ENCODE measurements around the gene AK3.
A peak's percentile ranks its signal among the peaks of the same experiment; 100 is the strongest.

Gene AK3

GRCh38 chr9:4740638-4741364 is at the start of gene AK3:
Gene AK3 (minus strand): TSS chr9:4741202. CDS start chr9:4741087, 115 bp downstream.
- H3K79me2 ChIP-seq (ENCODE audit: insufficient read depth, low read depth), result peaks cover 42% of the 10 kb centered on the region
- peak within 1 kb of the TSS; percentile 93 for H2AFZ ChIP-seq (ENCODE audit: low read depth)
- H3K4me2 ChIP-seq, result peak within 1 kb of the TSS; percentile 82
- H3K36me3 ChIP-seq (ENCODE audit: insufficient read depth), result no peaks in the 10 kb centered on the region
- peak within 1 kb of the TSS; percentile 75 for H3K27ac ChIP-seq
- no peak for TF ChIP-seq CTCF (conservative IDR thresholded peaks at IDR 0.05; ENCODE audit: low read depth, low read length)
- no peak within 1 kb of the TSS for H3K4me3 ChIP-seq (IDR thresholded peaks at IDR 0.05; ENCODE audit: insufficient read depth, low read depth, low read length)
- H3K4me1 ChIP-seq (ENCODE audit: low read depth, poor library complexity, severe bottlenecking), result peaks cover 15% of the 10 kb centered on the region
- peak within 1 kb of the TSS; percentile 93 for H3K9ac ChIP-seq
- H4K20me1 ChIP-seq (ENCODE audit: insufficient read depth), result no peaks in the 10 kb centered on the region
- H3K27me3 ChIP-seq (ENCODE audit: insufficient read depth, low read depth), result no peaks in the 10 kb centered on the region

DNA sequence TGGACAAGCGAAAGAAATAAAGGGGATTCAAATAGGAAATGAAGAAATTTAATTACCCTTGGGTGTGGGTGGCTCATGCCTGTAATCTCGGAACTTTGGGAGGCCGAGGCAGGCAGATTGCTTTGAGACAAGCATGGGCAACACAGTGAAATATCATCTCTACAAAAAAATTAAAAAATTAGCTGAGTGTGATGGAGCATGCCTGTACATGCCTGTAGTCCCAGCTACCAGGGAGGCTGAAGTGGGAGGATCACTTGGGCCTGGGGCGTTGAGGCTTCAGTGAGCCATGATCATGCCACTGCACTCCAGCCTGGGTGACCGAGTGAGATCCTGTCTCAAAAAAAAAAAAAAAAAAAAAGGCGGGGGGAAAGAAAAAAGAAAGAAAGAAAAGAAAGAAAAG is 47.7 kb upstream of the AK3 start:
- no peaks in the 10 kb centered on the region for H3K36me3 ChIP-seq (ENCODE audit: insufficient read depth)
- no peak overlapping the region for H3K27ac ChIP-seq

DNA sequence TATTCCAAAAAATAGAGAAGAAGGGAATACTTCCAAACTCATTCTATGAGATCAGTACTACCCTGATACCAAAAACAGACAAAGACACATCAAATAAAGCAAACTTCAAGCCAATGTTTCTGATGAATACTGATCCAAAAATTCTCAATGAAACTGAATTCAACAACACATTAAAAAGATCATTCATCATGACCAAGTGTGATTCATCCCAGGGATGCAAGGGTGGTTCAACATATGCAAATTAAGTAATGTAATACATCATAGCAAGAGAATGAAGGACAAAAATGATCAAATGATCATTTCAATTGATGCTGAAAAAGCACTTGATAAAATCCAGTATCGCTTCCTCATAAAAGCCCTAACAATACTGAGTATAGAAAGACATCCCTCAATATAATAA is 46.9 kb upstream of the AK3 start:
- no peak overlapping the region for H3K4me3 ChIP-seq (IDR thresholded peaks at IDR 0.05; ENCODE audit: insufficient read depth, low read depth, low read length)
- no peak overlapping the region for H2AFZ ChIP-seq (ENCODE audit: low read depth)
- no peaks in the 10 kb centered on the region for H4K20me1 ChIP-seq (ENCODE audit: insufficient read depth)
- H3K9ac ChIP-seq, result no peak overlapping the region
- H3K4me1 ChIP-seq (ENCODE audit: low read depth, poor library complexity, severe bottlenecking), result no peaks in the 10 kb centered on the region
- no peaks in the 10 kb centered on the region for H3K79me2 ChIP-seq (ENCODE audit: insufficient read depth, low read depth)
- no peaks in the 10 kb centered on the region for H3K36me3 ChIP-seq (ENCODE audit: insufficient read depth)
- no peak overlapping the region for H3K4me2 ChIP-seq
- TF ChIP-seq CTCF (conservative IDR thresholded peaks at IDR 0.05; ENCODE audit: low read depth, low read length), result no peak
- H3K27me3 ChIP-seq (ENCODE audit: insufficient read depth, low read depth), result no peaks in the 10 kb centered on the region
- H3K27ac ChIP-seq, result no peak overlapping the region

More for the DNA sequence above, 47.7 kb upstream of the AK3 start:
- no peak for TF ChIP-seq CTCF (conservative IDR thresholded peaks at IDR 0.05; ENCODE audit: low read depth, low read length)
- peaks cover 8% of the 10 kb centered on the region for H3K79me2 ChIP-seq (ENCODE audit: insufficient read depth, low read depth)
- no peak overlapping the region for H3K9ac ChIP-seq
- H3K4me1 ChIP-seq (ENCODE audit: low read depth, poor library complexity, severe bottlenecking), result no peaks in the 10 kb centered on the region
- H3K4me3 ChIP-seq (IDR thresholded peaks at IDR 0.05; ENCODE audit: insufficient read depth, low read depth, low read length), result no peak overlapping the region
- no peak overlapping the region for H2AFZ ChIP-seq (ENCODE audit: low read depth)
- no peaks in the 10 kb centered on the region for H4K20me1 ChIP-seq (ENCODE audit: insufficient read depth)
- no peaks in the 10 kb centered on the region for H3K27me3 ChIP-seq (ENCODE audit: insufficient read depth, low read depth)
- no peak overlapping the region for H3K4me2 ChIP-seq

DNA sequence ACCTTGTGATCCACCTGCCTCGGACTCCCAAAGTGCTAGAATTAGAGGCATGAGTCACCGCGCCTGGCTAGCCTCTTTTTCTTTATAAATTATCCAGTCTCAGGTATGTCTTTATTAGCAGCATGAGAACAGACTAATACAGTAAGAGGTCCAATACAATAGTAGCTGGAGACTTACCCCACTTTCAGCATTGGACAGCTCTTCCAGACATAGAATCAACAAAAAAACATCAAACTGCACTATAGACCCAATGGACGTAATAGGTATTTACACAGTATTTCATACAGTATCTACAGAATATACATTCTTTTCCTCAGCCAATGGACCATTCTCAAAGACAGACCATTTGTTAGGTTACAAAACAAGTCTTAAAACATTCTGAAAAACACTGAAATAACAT is 45.6 kb upstream of the AK3 start:
- Histone ChIP-seq H3K36me3 (ENCODE audit: insufficient read depth) (no peaks in the 10 kb centered on the region), H3K79me2 (ENCODE audit: insufficient read depth, low read depth) (no peaks in the 10 kb centered on the region), H3K9ac (no peak overlapping the region), H2AFZ (ENCODE audit: low read depth) (no peak overlapping the region), H3K27ac (no peak overlapping the region), H3K4me1 (ENCODE audit: low read depth, poor library complexity, severe bottlenecking) (no peaks in the 10 kb centered on the region), H3K4me2 (no peak overlapping the region), H3K4me3 (IDR thresholded peaks at IDR 0.05; ENCODE audit: insufficient read depth, low read depth, low read length) (no peak overlapping the region), H4K20me1 (ENCODE audit: insufficient read depth) (no peaks in the 10 kb centered on the region), H3K27me3 (ENCODE audit: insufficient read depth, low read depth) (no peaks in the 10 kb centered on the region)
- no peak for TF ChIP-seq CTCF (conservative IDR thresholded peaks at IDR 0.05; ENCODE audit: low read depth, low read length)

All from KMS-11 (cell line).